ENCODE measurements around the gene ANKRD28. TPM values are rescaled to one million over a fixed set of nuclear protein-coding genes. Genes with fewer than 3 reads are reported as not detected.

The ANKRD28 gene
- total and polyA plus RNA-seq, 2 of the 13 experiments (the other 11 are each of a cell fraction or from before 2014, with no cell fraction given), result 21.0 to 28.9 TPM

DNA sequence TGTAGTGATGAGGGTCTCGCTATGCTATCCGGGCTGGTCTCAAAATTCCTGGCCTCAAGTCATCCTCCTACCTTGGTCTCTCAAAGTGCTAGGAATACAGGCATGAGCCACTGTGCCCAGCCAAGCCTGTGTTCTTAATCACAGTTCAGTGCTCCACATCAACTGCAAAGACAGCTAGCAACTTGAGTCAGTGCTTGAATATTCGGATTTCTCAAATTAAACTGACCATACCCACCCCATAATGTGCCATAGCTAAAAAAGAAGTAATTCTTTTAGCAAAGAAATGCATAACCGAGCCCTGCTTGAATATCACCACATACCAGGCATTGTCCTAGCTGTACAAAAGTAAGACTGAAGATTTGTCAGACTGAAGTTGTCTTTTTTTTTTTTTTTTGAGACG lies 107.0 kb downstream of the ANKRD28 start:
- DNase-seq (ENCODE audit: low spot score), result no peak
- Histone ChIP-seq H3K79me2 (ENCODE audit: insufficient read depth, low read length) (no peaks in the 10 kb centered on the region), H3K4me2 (ENCODE audit: low read depth, low read length) (no peak overlapping the region), H3K9ac (ENCODE audit: insufficient read depth, low read depth, low read length) (no peak overlapping the region), H3K27me3 (ENCODE audit: control insufficient read depth in 1 of 2, insufficient read depth in 2 of 2, low read length in 2 of 2) (no peaks in the 10 kb centered on the region), H3K4me1 (ENCODE audit: insufficient read depth, low read length) (no peaks in the 10 kb centered on the region), H4K20me1 (ENCODE audit: insufficient read depth, low read length) (no peaks in the 10 kb centered on the region), H3K9me3 (ENCODE audit: low read length) (no peaks in the 10 kb centered on the region), H3K27ac (ENCODE audit: extremely low read length, insufficient read depth, low read length) (no peak overlapping the region), H3K4me3 (replicated peaks in 1 of 3; ENCODE audit: insufficient read depth in 1 of 3, low read depth in 2 of 3, low read length in 3 of 3) (no peak overlapping the region), H3K36me3 (replicated peaks in 1 of 2; ENCODE audit: control insufficient read depth in 1 of 2, insufficient read depth in 2 of 2, low read length in 2 of 2) (peaks cover 3 to 50% of the 10 kb centered on the region in 2 experiments), H2AFZ (ENCODE audit: low read length) (no peak overlapping the region)
- ChIA-PET CTCF (ENCODE audit: low intra/inter-chr PET ratio, low total read pairs) (no interaction called here), POLR2A (no interaction called here)
- 96% methylated on average over 5 of the region's 5 CpGs for WGBS (ENCODE audit: low lambda C conversion rate)
- TF ChIP-seq, protein P1, sequence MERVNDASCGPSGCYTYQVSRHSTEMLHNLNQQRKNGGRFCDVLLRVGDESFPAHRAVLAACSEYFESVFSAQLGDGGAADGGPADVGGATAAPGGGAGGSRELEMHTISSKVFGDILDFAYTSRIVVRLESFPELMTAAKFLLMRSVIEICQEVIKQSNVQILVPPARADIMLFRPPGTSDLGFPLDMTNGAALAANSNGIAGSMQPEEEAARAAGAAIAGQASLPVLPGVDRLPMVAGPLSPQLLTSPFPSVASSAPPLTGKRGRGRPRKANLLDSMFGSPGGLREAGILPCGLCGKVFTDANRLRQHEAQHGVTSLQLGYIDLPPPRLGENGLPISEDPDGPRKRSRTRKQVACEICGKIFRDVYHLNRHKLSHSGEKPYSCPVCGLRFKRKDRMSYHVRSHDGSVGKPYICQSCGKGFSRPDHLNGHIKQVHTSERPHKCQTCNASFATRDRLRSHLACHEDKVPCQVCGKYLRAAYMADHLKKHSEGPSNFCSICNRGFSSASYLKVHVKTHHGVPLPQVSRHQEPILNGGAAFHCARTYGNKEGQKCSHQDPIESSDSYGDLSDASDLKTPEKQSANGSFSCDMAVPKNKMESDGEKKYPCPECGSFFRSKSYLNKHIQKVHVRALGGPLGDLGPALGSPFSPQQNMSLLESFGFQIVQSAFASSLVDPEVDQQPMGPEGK (CRISPR knock-in tag; IDR thresholded peaks at IDR 0.05), result no peak
- TF ChIP-seq ZNF30 (CRISPR knock-in tag; IDR thresholded peaks at IDR 0.05) (no peak), NCOR1 (IDR thresholded peaks at IDR 0.05; ENCODE audit: borderline replicate concordance, low read length) (no peak), ZBTB1 (CRISPR knock-in tag; IDR thresholded peaks at IDR 0.05; ENCODE audit: borderline replicate concordance) (no peak), ZNF292 (CRISPR knock-in tag; IDR thresholded peaks at IDR 0.05; ENCODE audit: borderline replicate concordance, low read depth) (no peak), ZNF331 (CRISPR knock-in tag; IDR thresholded peaks at IDR 0.05) (no peak)
- TF ChIP-seq, protein P2, sequence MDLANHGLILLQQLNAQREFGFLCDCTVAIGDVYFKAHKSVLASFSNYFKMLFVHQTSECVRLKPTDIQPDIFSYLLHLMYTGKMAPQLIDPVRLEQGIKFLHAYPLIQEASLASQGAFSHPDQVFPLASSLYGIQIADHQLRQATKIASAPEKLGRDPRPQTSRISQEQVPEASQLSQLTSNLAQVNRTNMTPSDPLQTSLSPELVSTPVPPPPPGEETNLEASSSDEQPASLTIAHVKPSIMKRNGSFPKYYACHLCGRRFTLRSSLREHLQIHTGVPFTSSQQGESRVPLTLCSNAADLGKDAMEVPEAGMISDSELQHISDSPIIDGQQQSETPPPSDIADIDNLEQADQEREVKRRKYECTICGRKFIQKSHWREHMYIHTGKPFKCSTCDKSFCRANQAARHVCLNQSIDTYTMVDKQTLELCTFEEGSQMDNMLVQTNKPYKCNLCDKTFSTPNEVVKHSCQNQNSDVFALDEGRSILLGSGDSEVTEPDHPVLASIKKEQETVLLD (CRISPR knock-in tag; IDR thresholded peaks at IDR 0.05; ENCODE audit: low read depth), result no peak
- in situ Hi-C loops (cut with HindIII; ENCODE audit: extremely low pct_ligation_motif_present, low pct_unique_long_range_greater_than_20kb) (no loop called here), intact Hi-C loops (cut with micrococcal nuclease; ENCODE audit: unreplicated experiment) (no loop called here)
- no TSS peak for BruUV-seq (replicated peaks)
- ATAC-seq, result no peak
- FAIRE-seq, result no peak

All from HepG2 (cell line).